Ovary (tissue), 3 donors: ENCODE data around the gene SLC29A1.

Experiments
- EP300 ChIP-seq: sonication (generic); formaldehyde crosslinking; IDR thresholded peaks from one replicate; pipeline ENCODE4 v1.6.1; 2017; ENCODE audit warnings: antibody characterized with exemption
- POLR2A ChIP-seq: fragments of 450-650 bp; IDR thresholded peaks from one replicate; pipeline ENCODE4 v1.6.1; 2017; ENCODE audit warnings: antibody characterized with exemption, mild to moderate bottlenecking, moderate library complexity
- TF ChIP-seq, protein P1 (sequence below), 3 donors: fragments of 450-650 bp in 2 of 3; fragments of 200-600 bp in 1 of 3; IDR thresholded peaks; one replicate each; pipeline versions ENCODE4 v1.5.1 to v1.8.0; 2016 to 2022; ENCODE audit warnings: antibody characterized with exemption in 3 of 3, mild to moderate bottlenecking in 1 of 3
- donor health status: DM: no; HTN: no; CAD: no.

DNA sequence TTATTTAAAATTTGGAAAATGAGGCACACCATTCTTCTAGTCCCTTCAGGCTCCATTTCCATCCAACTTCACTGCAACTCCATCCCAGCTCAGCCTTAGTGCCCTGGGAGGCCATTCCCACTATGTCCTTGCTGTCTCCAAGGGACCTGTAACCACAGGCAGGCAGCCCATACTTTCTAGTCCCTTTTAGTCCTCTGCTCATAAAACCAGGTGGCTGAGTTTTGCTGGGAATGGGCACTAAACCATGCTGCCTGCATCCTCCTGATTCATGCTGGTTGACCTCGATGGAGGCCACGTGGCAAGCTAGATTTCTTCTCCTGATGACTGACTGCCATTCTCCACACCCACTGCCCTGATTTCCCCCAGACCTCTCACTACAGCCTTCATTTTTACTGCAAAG, 34.1 kb upstream of the SLC29A1 start:
- TF ChIP-seq, protein P1, sequence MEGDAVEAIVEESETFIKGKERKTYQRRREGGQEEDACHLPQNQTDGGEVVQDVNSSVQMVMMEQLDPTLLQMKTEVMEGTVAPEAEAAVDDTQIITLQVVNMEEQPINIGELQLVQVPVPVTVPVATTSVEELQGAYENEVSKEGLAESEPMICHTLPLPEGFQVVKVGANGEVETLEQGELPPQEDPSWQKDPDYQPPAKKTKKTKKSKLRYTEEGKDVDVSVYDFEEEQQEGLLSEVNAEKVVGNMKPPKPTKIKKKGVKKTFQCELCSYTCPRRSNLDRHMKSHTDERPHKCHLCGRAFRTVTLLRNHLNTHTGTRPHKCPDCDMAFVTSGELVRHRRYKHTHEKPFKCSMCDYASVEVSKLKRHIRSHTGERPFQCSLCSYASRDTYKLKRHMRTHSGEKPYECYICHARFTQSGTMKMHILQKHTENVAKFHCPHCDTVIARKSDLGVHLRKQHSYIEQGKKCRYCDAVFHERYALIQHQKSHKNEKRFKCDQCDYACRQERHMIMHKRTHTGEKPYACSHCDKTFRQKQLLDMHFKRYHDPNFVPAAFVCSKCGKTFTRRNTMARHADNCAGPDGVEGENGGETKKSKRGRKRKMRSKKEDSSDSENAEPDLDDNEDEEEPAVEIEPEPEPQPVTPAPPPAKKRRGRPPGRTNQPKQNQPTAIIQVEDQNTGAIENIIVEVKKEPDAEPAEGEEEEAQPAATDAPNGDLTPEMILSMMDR (IDR thresholded peaks at IDR 0.05) = no peak
- no peak for TF ChIP-seq POLR2A
- TF ChIP-seq EP300 = no peak
